VCaP (cell line): ENCODE measurements around the gene TNFRSF25.
A peak's percentile ranks its signal among the peaks of the same experiment; 100 is the strongest.

Experiments used
- H3K27ac ChIP-seq: fragments of 450-650 bp; 2 replicates; pipeline ENCODE4 v1.5.1; 2017
- CTCF ChIP-seq: fragments of 450-650 bp; conservative IDR thresholded peaks from 2 replicates; pipeline ENCODE4 v1.5.1; 2017; ENCODE audit warnings: mild to moderate bottlenecking, moderate library complexity

Gene TNFRSF25

GRCh38 chr1:6465461-6466005 is 440 bp downstream of the TNFRSF25 start:
- no peak overlapping the region for H3K27ac ChIP-seq

GRCh38 chr1:6464915-6465314 is 1.1 kb downstream of the TNFRSF25 start:
- H3K27ac ChIP-seq = no peak overlapping the region
- no peak for TF ChIP-seq CTCF

More at GRCh38 chr1:6465461-6466005, 440 bp downstream of the TNFRSF25 start:
- TF ChIP-seq CTCF = no peak

- H3K27ac ChIP-seq = no peak overlapping the region; the same call in 1 of the 2 replicates
- TF ChIP-seq CTCF = peak; percentile 24; the same call in 1 of the 2 replicates
Measured at GRCh38 chr1:6464514-6464836, 1.5 kb downstream of the TNFRSF25 start.

GRCh38 chr1:6463120-6463412 is 2.9 kb downstream of the TNFRSF25 start:
- no peak for TF ChIP-seq CTCF
- no peak overlapping the region for H3K27ac ChIP-seq

GRCh38 chr1:6462412-6463119 is 3.4 kb downstream of the TNFRSF25 start:
- no peak for TF ChIP-seq CTCF
- no peak overlapping the region for H3K27ac ChIP-seq

GRCh38 chr1:6461538-6462411 is 4.2 kb downstream of the TNFRSF25 start:
- TF ChIP-seq CTCF = no peak
- H3K27ac ChIP-seq = no peak overlapping the region

GRCh38 chr1:6461051-6461530 is 4.9 kb downstream of the TNFRSF25 start:
- H3K27ac ChIP-seq = no peak overlapping the region
- TF ChIP-seq CTCF = no peak
